GM12878 (cell line): ENCODE results near the gene IFNGR2. TPM values are rescaled to one million over a fixed set of nuclear protein-coding genes. Genes with fewer than 3 reads are reported as not detected.

ENCODE experiments used
- ATAC-seq: fragments of 200-7000 bp; cut with Tn5 transposase; 3 replicates; pipeline ENCODE4 v1.9.1; 2020; ENCODE audit warnings: mild to moderate bottlenecking, moderate library complexity
- BruUV-seq: library from RNA; stranded (reverse); fragments of 400-500 nt; replicated peaks from 2 replicates; lab custom pipeline; 2021; lab: Mats Ljungman, UMichigan
- CTCF ChIA-PET: fragments of 300-600 bp; sonication (Branson Sonifier 250); formaldehyde crosslinking; extraction: SDS; loops from one replicate; lab custom pipeline; 2021; ENCODE audit warnings: inconsistent platforms; lab: Yijun Ruan, JAX
- POLR2A ChIA-PET: fragments of 350-600 bp; formaldehyde crosslinking; extraction: SDS; loops from one replicate; lab custom pipeline; 2021; ENCODE audit warnings: inconsistent platforms; lab: Charles Lee
- RAD21 ChIA-PET: fragments of 300-600 bp; sonication (Branson Sonifier 250); formaldehyde crosslinking; loops from one replicate; lab custom pipeline; 2023; ENCODE audit warnings: antibody characterized with exemption; ENCODE audit not compliant: unreplicated experiment; lab: Charles Lee
- SMC1A ChIA-PET: fragments of 300-600 bp; sonication (Branson Sonifier 250); formaldehyde crosslinking; loops from one replicate; lab custom pipeline; 2023; ENCODE audit not compliant: unreplicated experiment, uncharacterized antibody; lab: Charles Lee
- DNase-seq: peaks from one replicate; pipeline ENCODE4 v3.0.0-alpha.2; 2011; ENCODE audit warnings: low read depth, low spot score
- FAIRE-seq: peaks from 3 replicates; lab custom pipeline; 2011; peaks lifted over from hg19 to GRCh38; lab: Jason Lieb, UNC
- H2AFZ ChIP-seq: 2 replicates; pipeline ENCODE4 v1.6.0; 2011; ENCODE audit warnings: low read depth, low read length, control low read depth; ENCODE audit not compliant: control insufficient read depth
- H3K27ac ChIP-seq: 2 replicates; pipeline ENCODE4 v1.5.1; 2011; ENCODE audit warnings: control low read depth; ENCODE audit not compliant: control insufficient read depth, insufficient read depth
- H3K27me3 ChIP-seq, 2 experiments: replicated peaks in 1 of 2; 2 replicates each; pipeline versions ENCODE4 v1.6.0 to v1.6.1; 2011; ENCODE audit warnings: low read length in 1 of 2; ENCODE audit not compliant: control insufficient read depth in 2 of 2, insufficient read depth in 2 of 2
- H3K36me3 ChIP-seq, 2 experiments: 2 replicates each; pipeline ENCODE4 v1.5.1; 2011; ENCODE audit warnings: low read length in 1 of 2; ENCODE audit not compliant: control insufficient read depth in 2 of 2, insufficient read depth in 2 of 2
- H3K4me1 ChIP-seq: 2 replicates; pipeline ENCODE4 v1.6.1; 2011; ENCODE audit warnings: mild to moderate bottlenecking, low read length, moderate library complexity, mixed read lengths; ENCODE audit not compliant: control insufficient read depth, insufficient read depth
- H3K4me2 ChIP-seq: 2 replicates; pipeline ENCODE4 v1.6.0; 2011; ENCODE audit warnings: control low read depth; ENCODE audit not compliant: control insufficient read depth, insufficient read depth
- H3K4me3 ChIP-seq: fragments of 200-600 bp; sonication (generic); 2 replicates; pipeline ENCODE4 v1.5.1; 2016
- H3K79me2 ChIP-seq: 2 replicates; pipeline ENCODE4 v1.6.0; 2011; ENCODE audit warnings: low read length; ENCODE audit not compliant: control insufficient read depth, insufficient read depth
- H3K9ac ChIP-seq: 2 replicates; pipeline ENCODE4 v1.8.0; 2011; ENCODE audit warnings: low read length, control low read depth, mixed read lengths; ENCODE audit not compliant: control insufficient read depth, insufficient read depth
- H3K9me3 ChIP-seq: replicated peaks from 3 replicates; pipeline ENCODE4 v1.5.1; 2011; ENCODE audit warnings: mild to moderate bottlenecking, low read length; ENCODE audit not compliant: control insufficient read depth, insufficient read depth
- H4K20me1 ChIP-seq: 2 replicates; pipeline ENCODE4 v1.6.0; 2011; ENCODE audit not compliant: control insufficient read depth, insufficient read depth
- ATF7 ChIP-seq: fragments of 450-650 bp; IDR thresholded peaks from 2 replicates; pipeline ENCODE4 v1.6.1; 2016; ENCODE audit warnings: low read depth, mild to moderate bottlenecking
- CBX5 ChIP-seq: sonication (generic); IDR thresholded peaks from 2 replicates; pipeline ENCODE4 v1.6.1; 2016; ENCODE audit warnings: low read depth, moderate library complexity, mild to moderate bottlenecking, inconsistent platforms
- CHD2 ChIP-seq: IDR thresholded peaks from 2 replicates; pipeline ENCODE4 v1.6.1; 2011; ENCODE audit warnings: low read depth, low read length, improper control_type of control experiment, borderline replicate concordance
- E2F8 ChIP-seq: fragments of 450-650 bp; IDR thresholded peaks from 2 replicates; pipeline ENCODE4 v1.6.1; 2018; ENCODE audit warnings: mild to moderate bottlenecking, low read depth, moderate library complexity; ENCODE audit not compliant: partially characterized antibody
- FOS ChIP-seq: IDR thresholded peaks from 3 replicates; pipeline ENCODE4 v1.6.1; 2011; ENCODE audit warnings: borderline replicate concordance; ENCODE audit not compliant: insufficient read length; ENCODE audit errors: extremely low read depth
- GABPA ChIP-seq: IDR thresholded peaks from 2 replicates; pipeline ENCODE4 v1.6.1; 2014; ENCODE audit warnings: antibody characterized with exemption, low read depth, mild to moderate bottlenecking, inconsistent platforms
- HCFC1 ChIP-seq: fragments of 150-350 bp; IDR thresholded peaks from 2 replicates; pipeline ENCODE4 v1.6.1; 2014; ENCODE audit warnings: low read length
- HDAC2 ChIP-seq: fragments of 200-600 bp; sonication (generic); IDR thresholded peaks from 2 replicates; pipeline ENCODE4 v1.6.1; 2017
- IKZF1 ChIP-seq: fragments of 450-650 bp; conservative IDR thresholded peaks from 2 replicates; pipeline ENCODE4 v1.6.1; 2017; ENCODE audit warnings: antibody characterized with exemption, mild to moderate bottlenecking
- IKZF2 ChIP-seq, 2 experiments: fragments of 450-650 bp; IDR thresholded peaks; 2 replicates each; pipeline ENCODE4 v1.6.1; 2017; ENCODE audit warnings: mild to moderate bottlenecking in 2 of 2, moderate library complexity in 2 of 2
- LARP7 ChIP-seq: fragments of 450-650 bp; IDR thresholded peaks from 2 replicates; pipeline ENCODE4 v1.6.1; 2017; ENCODE audit warnings: mild to moderate bottlenecking
- NR2F1 ChIP-seq: fragments of 450-650 bp; conservative IDR thresholded peaks from 2 replicates; pipeline ENCODE4 v1.6.1; 2017; ENCODE audit warnings: mild to moderate bottlenecking
- PKNOX1 ChIP-seq: fragments of 450-650 bp; IDR thresholded peaks from 2 replicates; pipeline ENCODE4 v1.6.1; 2016; ENCODE audit warnings: mild to moderate bottlenecking
- RBBP5 ChIP-seq: fragments of 200-600 bp; sonication (generic); conservative IDR thresholded peaks from 2 replicates; pipeline ENCODE4 v1.6.1; 2016
- RCOR1 ChIP-seq: conservative IDR thresholded peaks from 2 replicates; pipeline ENCODE4 v1.6.1; 2012; ENCODE audit warnings: low read depth, low read length, improper control_type of control experiment
- SMAD1 ChIP-seq: fragments of 450-650 bp; IDR thresholded peaks from 2 replicates; pipeline ENCODE4 v1.6.1; 2018; ENCODE audit warnings: mild to moderate bottlenecking, low read depth; ENCODE audit not compliant: partially characterized antibody
- TARDBP ChIP-seq: IDR thresholded peaks from 2 replicates; pipeline ENCODE4 v1.6.1; 2016; ENCODE audit warnings: borderline replicate concordance
- WGBS: methylation state at CpG from one replicate; pipeline ENCODE4 v1.1.6; 2016; ENCODE audit warnings: low lambda C conversion rate; ENCODE audit not compliant: insufficient replicate concordance, insufficient coverage; ENCODE audit errors: missing lambda C conversion rate; 5-methylcytosine and 5-hydroxymethylcytosine counted together
- in situ Hi-C: fragments of 300-500 bp; cut with MboI; formaldehyde crosslinking; loops from 9 replicates; pipeline ENCODE4 v1.14.3; 2018; ENCODE audit warnings: mixed read lengths
- intact Hi-C: fragments of 100-400 bp; cut with micrococcal nuclease; formaldehyde crosslinking; loops from one replicate; pipeline ENCODE4 v1.14.2; 2022; ENCODE audit not compliant: unreplicated experiment
- polyA plus RNA-seq, 11 experiments: library from polyadenylated mRNA; depleted of rRNA in 4 of 11; unstranded in 6 of 11; stranded (reverse) in 5 of 11; fragments of >200 nt; fragmentation: Nextera tagmentation in 4 of 11; fragmentation: Illumina TruSeq in 1 of 11; extraction: Ambion mirVana in 4 of 11; extraction: Trizol in 1 of 11; gene quantifications; 1 replicate in 1 of 11; 2 replicates in 10 of 11; pipeline versions ENCODE4 v1.2.1 to v1.2.3, GENCODE V29; 2011 to 2016; ENCODE audit warnings: inconsistent platforms in 2 of 11, missing spikeins in 2 of 11, low read depth in 1 of 11
- total RNA-seq, 4 experiments: library from RNA; depleted of rRNA in 3 of 4; stranded (reverse); fragments of >200 nt in 3 of 4; fragmentation: Illumina TruSeq in 1 of 4; extraction: Trizol in 1 of 4; gene quantifications; 2 replicates each; pipeline versions ENCODE4 v1.2.1 to v1.2.3, GENCODE V29; 2013 to 2021
- TF ChIP-seq, protein P1 (sequence below): IDR thresholded peaks from 2 replicates; pipeline ENCODE4 v1.6.1; 2012; ENCODE audit warnings: low read length, inconsistent platforms
- TF ChIP-seq, protein P2 (sequence below): fragments of 450-650 bp; IDR thresholded peaks from 2 replicates; pipeline ENCODE4 v1.6.1; 2017; ENCODE audit warnings: borderline replicate concordance

The IFNGR2 gene
- total and polyA plus RNA-seq, 10 of the 15 experiments (the other 5 are each of a cell fraction or from before 2014, with no cell fraction given) = 23.6 to 98.8 (median 77.0) TPM

DNA sequence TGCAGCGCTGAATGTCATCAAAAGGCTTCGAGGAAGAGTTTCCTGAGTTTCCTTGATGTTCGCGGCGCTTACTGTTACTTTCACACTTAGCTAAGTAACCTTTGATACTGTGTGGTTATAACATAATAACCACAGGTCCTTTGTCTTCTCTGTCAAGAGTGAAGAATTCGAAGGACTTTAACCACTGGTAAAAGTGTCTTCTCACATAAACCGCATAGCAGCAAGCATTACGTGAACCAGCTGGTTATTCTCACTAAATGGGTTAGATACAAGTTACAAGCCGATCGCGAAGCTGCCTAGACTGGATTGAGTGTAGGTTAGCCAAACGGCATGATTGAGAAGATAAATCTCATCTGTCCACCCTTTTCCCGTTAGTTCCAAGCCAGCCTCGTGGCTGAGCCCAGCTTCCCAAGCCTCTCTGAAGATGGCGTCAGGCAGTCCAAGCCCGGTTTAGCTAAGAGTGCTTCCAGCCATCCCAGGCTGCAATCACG is 18.3 kb upstream of the IFNGR2 start:
- H2AFZ ChIP-seq = peak overlapping the region; percentile 41; the same call in 1 of the 2 replicates
- intact Hi-C loops (loop anchor here (5.0 kb wide), 1 partner anchor 118 kb away; the partner anchor contains the start of gene IL10RB), in situ Hi-C loops (loop anchor here (5.0 kb wide), 1 partner anchor 183 kb away; no protein-coding TSS in a partner anchor)
- ATAC-seq = peak; percentile 43
- H4K20me1 ChIP-seq = no peaks in the 10 kb centered on the region
- WGBS = 97% methylated on average over 17 of the region's 17 CpGs
- ChIA-PET POLR2A (interaction anchor here (0.6 to 4.1 kb wide), 11 partner anchors 12 to 180 kb away, joined by 3 to 36 read pairs (median 5); no protein-coding TSS in a partner anchor), RAD21 (interaction anchor here (0.5 to 13.8 kb wide), 26 partner anchors 11 to 571 kb away, joined by 3 to 148 read pairs (median 4); partner anchors contain the start of genes IFNAR1 and TMEM50B), CTCF (interaction anchor here (0.6 to 3.7 kb wide), 14 partner anchors 10 to 551 kb away, joined by 3 to 21 read pairs (median 4); partner anchors contain the start of gene IFNAR1), SMC1A (interaction anchor here (1.0 to 6.8 kb wide), 24 partner anchors 9 to 187 kb away, joined by 3 to 72 read pairs (median 6); partner anchors contain the start of genes IFNAR1 and IFNGR2)
- no peak overlapping the region for H3K4me3 ChIP-seq
- H3K4me1 ChIP-seq = peaks cover 48% of the 10 kb centered on the region
- H3K4me2 ChIP-seq = peak overlapping the region; percentile 46
- peak overlapping the region; percentile 73; the same call in 1 of the 2 replicates for H3K9ac ChIP-seq
- no peak for FAIRE-seq
- H3K27ac ChIP-seq = peak overlapping the region; percentile 95
- no peaks in the 10 kb centered on the region; the same call in 2 of the 3 replicates for H3K9me3 ChIP-seq
- H3K36me3 ChIP-seq = no peaks in the 10 kb centered on the region
- H3K27me3 ChIP-seq = no peaks in the 10 kb centered on the region
- no TSS peak for BruUV-seq
- DNase-seq = no peak
- H3K79me2 ChIP-seq = no peaks in the 10 kb centered on the region
- TF ChIP-seq LARP7 (no peak), CBX5 (no peak), NR2F1 (peak; percentile 100), IKZF2 (IDR thresholded peaks at IDR 0.05) (peak; percentile 96 to 97), E2F8 (no peak), PKNOX1 (peak; percentile 54), HDAC2 (no peak), CHD2 (peak; percentile 44; the same call in 1 of the 2 replicates), FOS (no peak), GABPA (no peak), TARDBP (no peak), SMAD1 (peak; percentile 75), RBBP5 (no peak), IKZF1 (peak; percentile 95), HCFC1 (no peak), ATF7 (peak; percentile 95), RCOR1 (no peak)
- TF ChIP-seq, protein P1, sequence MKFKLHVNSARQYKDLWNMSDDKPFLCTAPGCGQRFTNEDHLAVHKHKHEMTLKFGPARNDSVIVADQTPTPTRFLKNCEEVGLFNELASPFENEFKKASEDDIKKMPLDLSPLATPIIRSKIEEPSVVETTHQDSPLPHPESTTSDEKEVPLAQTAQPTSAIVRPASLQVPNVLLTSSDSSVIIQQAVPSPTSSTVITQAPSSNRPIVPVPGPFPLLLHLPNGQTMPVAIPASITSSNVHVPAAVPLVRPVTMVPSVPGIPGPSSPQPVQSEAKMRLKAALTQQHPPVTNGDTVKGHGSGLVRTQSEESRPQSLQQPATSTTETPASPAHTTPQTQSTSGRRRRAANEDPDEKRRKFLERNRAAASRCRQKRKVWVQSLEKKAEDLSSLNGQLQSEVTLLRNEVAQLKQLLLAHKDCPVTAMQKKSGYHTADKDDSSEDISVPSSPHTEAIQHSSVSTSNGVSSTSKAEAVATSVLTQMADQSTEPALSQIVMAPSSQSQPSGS = peak; percentile 47; the same call in 1 of the 2 replicates
- TF ChIP-seq, protein P2, sequence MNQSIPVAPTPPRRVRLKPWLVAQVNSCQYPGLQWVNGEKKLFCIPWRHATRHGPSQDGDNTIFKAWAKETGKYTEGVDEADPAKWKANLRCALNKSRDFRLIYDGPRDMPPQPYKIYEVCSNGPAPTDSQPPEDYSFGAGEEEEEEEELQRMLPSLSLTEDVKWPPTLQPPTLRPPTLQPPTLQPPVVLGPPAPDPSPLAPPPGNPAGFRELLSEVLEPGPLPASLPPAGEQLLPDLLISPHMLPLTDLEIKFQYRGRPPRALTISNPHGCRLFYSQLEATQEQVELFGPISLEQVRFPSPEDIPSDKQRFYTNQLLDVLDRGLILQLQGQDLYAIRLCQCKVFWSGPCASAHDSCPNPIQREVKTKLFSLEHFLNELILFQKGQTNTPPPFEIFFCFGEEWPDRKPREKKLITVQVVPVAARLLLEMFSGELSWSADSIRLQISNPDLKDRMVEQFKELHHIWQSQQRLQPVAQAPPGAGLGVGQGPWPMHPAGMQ = peak; percentile 53; the same call in 1 of the 2 replicates
